GM13977 (cell line): ENCODE results near the gene ZSCAN31.
"Not testable (repeated sequence)": the region's sequence is repeated elsewhere in the genome, so short reads cannot be mapped to it uniquely, and the experiment has no call there.

ENCODE experiments used
- DNase-seq: peaks from one replicate; pipeline ENCODE4 v3.0.0; 2012; ENCODE audit warnings: low spot score
- in situ Hi-C: fragments of 300-500 bp; cut with MboI; formaldehyde crosslinking; loops from one replicate; pipeline ENCODE4 v1.12.0; 2022; ENCODE audit warnings: low sequenced_read_pairs, low pct_unique_long_range_greater_than_20kb, mixed read lengths, inconsistent platforms; ENCODE audit not compliant: unreplicated experiment
- TF ChIP-seq, protein P1 (sequence below): IDR thresholded peaks from 2 replicates; pipeline ENCODE4 v1.5.1; 2012; ENCODE audit warnings: mild to moderate bottlenecking, control low read depth; ENCODE audit not compliant: insufficient read depth; ENCODE audit errors: extremely low read depth, missing control alignments

The ZSCAN31 gene

DNA sequence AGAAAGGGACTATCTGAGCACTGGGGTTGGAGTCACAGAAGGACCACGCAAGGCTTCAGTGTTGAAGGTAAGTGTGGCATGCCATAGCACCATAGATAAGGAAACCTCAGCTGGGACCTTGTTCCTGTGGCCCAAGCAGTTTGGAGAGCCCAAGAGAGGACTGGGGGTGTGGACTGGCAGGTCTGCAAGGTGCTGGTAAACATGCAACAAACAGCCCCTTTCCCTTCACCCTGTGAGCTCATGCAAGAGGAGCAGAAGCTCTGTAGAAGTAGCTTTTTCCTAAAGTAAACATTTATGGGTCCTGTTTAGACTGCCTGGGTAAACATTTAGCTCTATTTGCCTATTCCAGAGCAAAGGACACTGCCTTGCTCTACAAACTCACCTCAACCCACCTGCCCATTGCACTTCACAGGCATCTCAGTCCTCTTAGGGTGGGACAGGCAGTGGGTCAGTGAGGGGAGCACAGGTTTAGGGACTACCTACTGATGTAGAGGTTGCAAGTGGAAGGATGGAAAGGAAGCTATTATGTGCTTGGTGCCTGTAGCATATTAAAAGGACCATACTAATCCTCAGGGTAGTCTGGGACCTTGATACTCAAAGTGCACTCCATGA is 12.0 kb downstream of the ZSCAN31 start:
- DNase-seq = no peak
- TF ChIP-seq, protein P1, sequence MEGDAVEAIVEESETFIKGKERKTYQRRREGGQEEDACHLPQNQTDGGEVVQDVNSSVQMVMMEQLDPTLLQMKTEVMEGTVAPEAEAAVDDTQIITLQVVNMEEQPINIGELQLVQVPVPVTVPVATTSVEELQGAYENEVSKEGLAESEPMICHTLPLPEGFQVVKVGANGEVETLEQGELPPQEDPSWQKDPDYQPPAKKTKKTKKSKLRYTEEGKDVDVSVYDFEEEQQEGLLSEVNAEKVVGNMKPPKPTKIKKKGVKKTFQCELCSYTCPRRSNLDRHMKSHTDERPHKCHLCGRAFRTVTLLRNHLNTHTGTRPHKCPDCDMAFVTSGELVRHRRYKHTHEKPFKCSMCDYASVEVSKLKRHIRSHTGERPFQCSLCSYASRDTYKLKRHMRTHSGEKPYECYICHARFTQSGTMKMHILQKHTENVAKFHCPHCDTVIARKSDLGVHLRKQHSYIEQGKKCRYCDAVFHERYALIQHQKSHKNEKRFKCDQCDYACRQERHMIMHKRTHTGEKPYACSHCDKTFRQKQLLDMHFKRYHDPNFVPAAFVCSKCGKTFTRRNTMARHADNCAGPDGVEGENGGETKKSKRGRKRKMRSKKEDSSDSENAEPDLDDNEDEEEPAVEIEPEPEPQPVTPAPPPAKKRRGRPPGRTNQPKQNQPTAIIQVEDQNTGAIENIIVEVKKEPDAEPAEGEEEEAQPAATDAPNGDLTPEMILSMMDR = no peak
- in situ Hi-C loops = no loop called here

- in situ Hi-C loops = no loop called here
- TF ChIP-seq, protein P1 = no peak
- DNase-seq = no peak
These were observed 13.3 kb downstream of the ZSCAN31 start for GRCh38 chr6:28322661-28323060.

GRCh38 chr6:28317866-28318265 is 18.1 kb downstream of the ZSCAN31 start:
- DNase-seq, in situ Hi-C loops: not testable (repeated sequence)

DNA sequence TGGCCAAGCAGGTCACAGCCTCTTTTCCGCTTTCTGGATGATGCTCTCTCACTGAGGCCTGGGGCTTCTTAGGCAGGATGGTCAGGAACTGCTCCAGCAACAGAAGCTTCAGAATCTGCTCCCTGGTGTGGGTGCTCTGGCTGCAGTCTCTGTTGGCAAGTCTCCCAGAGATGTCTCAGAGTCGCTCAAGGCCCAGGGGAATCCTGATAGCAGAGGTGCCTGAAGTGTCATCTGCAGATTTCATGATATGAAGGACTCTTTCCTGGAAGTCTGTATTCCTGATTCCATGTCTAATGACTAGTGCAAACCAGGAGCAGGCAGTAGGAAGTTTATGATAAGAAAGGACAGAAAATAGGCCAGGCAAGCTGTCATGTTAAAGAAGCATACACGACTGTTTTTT is 20.3 kb downstream of the ZSCAN31 start:
- in situ Hi-C loops = no loop called here
- TF ChIP-seq, protein P1 = no peak
- no peak for DNase-seq

- in situ Hi-C loops = no loop called here
- TF ChIP-seq, protein P1 = no peak
- DNase-seq = no peak
These were observed 23.0 kb downstream of the ZSCAN31 start for GRCh38 chr6:28312939-28313338.

- DNase-seq = no peak
- TF ChIP-seq, protein P1 = no peak
- in situ Hi-C loops = no loop called here
These were observed 24.7 kb downstream of the ZSCAN31 start for GRCh38 chr6:28311139-28311823.

DNA sequence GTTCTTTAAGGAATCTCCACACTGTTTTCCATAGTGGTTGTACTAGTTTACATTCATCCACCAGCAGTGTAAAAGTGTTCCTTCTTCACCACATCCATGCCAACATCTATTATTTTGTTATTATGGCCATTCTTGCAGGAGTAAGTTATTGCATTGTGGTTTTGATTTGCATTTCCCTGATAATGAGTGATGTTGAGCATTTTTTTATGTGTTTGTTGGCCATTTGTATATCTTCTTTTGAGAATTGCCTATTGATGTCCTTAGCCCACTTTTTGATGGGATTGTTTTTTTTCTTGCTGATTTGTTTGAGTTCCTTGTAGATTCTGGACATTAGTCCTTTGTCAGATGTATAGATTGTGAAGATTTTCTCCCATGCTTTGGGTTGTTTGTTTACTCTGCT is 29.6 kb downstream of the ZSCAN31 start:
- DNase-seq, in situ Hi-C loops: not testable (repeated sequence)
